ENCODE measurements around the gene PTPRD.

PTPRD gene

GRCh38 chr9:8270235-8270634, 2342.6 kb downstream of the PTPRD start (continued):
- TF ChIP-seq YY2 (tag by site-specific recombination; IDR thresholded peaks at IDR 0.05) (no peak), ZXDB (tag by site-specific recombination; IDR thresholded peaks at IDR 0.05) (no peak), ZNF211 (tag by site-specific recombination; IDR thresholded peaks at IDR 0.05; ENCODE audit: low read depth) (no peak), ZNF76 (tag by site-specific recombination; IDR thresholded peaks at IDR 0.05; ENCODE audit: borderline replicate concordance, low read depth) (no peak), ZNF701 (tag by site-specific recombination; IDR thresholded peaks at IDR 0.05) (no peak), SETDB1 (IDR thresholded peaks at IDR 0.05; ENCODE audit: insufficient read length, low read length) (no peak), BCL11A (tag by site-specific recombination; IDR thresholded peaks at IDR 0.05; ENCODE audit: low read depth) (no peak), BCL11B (tag by site-specific recombination; IDR thresholded peaks at IDR 0.05; ENCODE audit: low read depth) (no peak)
- TF ChIP-seq, protein P1, sequence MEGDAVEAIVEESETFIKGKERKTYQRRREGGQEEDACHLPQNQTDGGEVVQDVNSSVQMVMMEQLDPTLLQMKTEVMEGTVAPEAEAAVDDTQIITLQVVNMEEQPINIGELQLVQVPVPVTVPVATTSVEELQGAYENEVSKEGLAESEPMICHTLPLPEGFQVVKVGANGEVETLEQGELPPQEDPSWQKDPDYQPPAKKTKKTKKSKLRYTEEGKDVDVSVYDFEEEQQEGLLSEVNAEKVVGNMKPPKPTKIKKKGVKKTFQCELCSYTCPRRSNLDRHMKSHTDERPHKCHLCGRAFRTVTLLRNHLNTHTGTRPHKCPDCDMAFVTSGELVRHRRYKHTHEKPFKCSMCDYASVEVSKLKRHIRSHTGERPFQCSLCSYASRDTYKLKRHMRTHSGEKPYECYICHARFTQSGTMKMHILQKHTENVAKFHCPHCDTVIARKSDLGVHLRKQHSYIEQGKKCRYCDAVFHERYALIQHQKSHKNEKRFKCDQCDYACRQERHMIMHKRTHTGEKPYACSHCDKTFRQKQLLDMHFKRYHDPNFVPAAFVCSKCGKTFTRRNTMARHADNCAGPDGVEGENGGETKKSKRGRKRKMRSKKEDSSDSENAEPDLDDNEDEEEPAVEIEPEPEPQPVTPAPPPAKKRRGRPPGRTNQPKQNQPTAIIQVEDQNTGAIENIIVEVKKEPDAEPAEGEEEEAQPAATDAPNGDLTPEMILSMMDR (tag by site-specific recombination; IDR thresholded peaks at IDR 0.05): no peak

GRCh38 chr9:8268881-8269280, 2343.9 kb downstream of the PTPRD start:
- ChIA-PET POLR2A (no interaction called here), CTCF (no interaction called here)
- no peak overlapping the region for H3K4me3 ChIP-seq (ENCODE audit: low read depth, low read length)
- no peaks in the 10 kb centered on the region for H3K36me3 ChIP-seq (ENCODE audit: control insufficient read depth in 2 of 2, insufficient read depth in 1 of 2, low read length in 2 of 2)
- H3K27ac ChIP-seq (ENCODE audit: extremely low read depth, low read depth, low read length): no peak overlapping the region
- H3K4me1 ChIP-seq (ENCODE audit: control insufficient read depth, insufficient read depth, low read length): no peaks in the 10 kb centered on the region
- H3K9me3 ChIP-seq (ENCODE audit: control insufficient read depth, insufficient read depth, low read depth, low read length): no peaks in the 10 kb centered on the region
- TF ChIP-seq ZNF214 (tag by site-specific recombination; IDR thresholded peaks at IDR 0.05; ENCODE audit: borderline replicate concordance): no peak
- no peak for TF ChIP-seq ZNF341 (tag by site-specific recombination; IDR thresholded peaks at IDR 0.05; ENCODE audit: low read depth)
- TF ChIP-seq ZNF433 (tag by site-specific recombination; IDR thresholded peaks at IDR 0.05; ENCODE audit: low read depth): no peak
- no peak for TF ChIP-seq ZNF544 (tag by site-specific recombination; IDR thresholded peaks at IDR 0.05)
- TF ChIP-seq ZSCAN18 (tag by site-specific recombination; IDR thresholded peaks at IDR 0.05): no peak
- no peak for TF ChIP-seq SCRT2 (tag by site-specific recombination; IDR thresholded peaks at IDR 0.05)
- TF ChIP-seq ZNF239 (tag by site-specific recombination; IDR thresholded peaks at IDR 0.05): no peak
- no peak for TF ChIP-seq REST (tag by site-specific recombination; IDR thresholded peaks at IDR 0.05)
- no peak for TF ChIP-seq ZNF548 (tag by site-specific recombination; IDR thresholded peaks at IDR 0.05)
- TF ChIP-seq ZFP69B (tag by site-specific recombination; IDR thresholded peaks at IDR 0.05): no peak
- TF ChIP-seq ZSCAN30 (tag by site-specific recombination; IDR thresholded peaks at IDR 0.05): no peak
- TF ChIP-seq ZNF596 (tag by site-specific recombination; IDR thresholded peaks at IDR 0.05): no peak
- TF ChIP-seq SP2 (tag by site-specific recombination; IDR thresholded peaks at IDR 0.05): no peak
- no peak for TF ChIP-seq SP3 (tag by site-specific recombination; IDR thresholded peaks at IDR 0.05)
